Muscle of back (tissue), 11 donors: ENCODE data around the gene KRT7. TPM values are rescaled to one million over a fixed set of nuclear protein-coding genes. Genes with fewer than 3 reads are reported as not detected.
"Not testable (repeated sequence)": the region's sequence is repeated elsewhere in the genome, so short reads cannot be mapped to it uniquely, and the experiment has no call there.

Source experiments
- DNase-seq, 3 donors: peaks; one replicate each; pipeline versions ENCODE4 v3.0.0 to v3.0.0-alpha.2; 2013
- polyA plus RNA-seq, 10 donors: library from polyadenylated mRNA; unstranded; fragments of 120-200 nt; gene quantifications; one replicate each; pipeline ENCODE4 v1.2.1, GENCODE V29; 2013; ENCODE audit not compliant: insufficient read length in 10 of 10

KRT7 gene
- polyA plus RNA-seq, 10 donors = 0.16 to 4.3 (median 0.65) TPM; not detected in 3

DNA sequence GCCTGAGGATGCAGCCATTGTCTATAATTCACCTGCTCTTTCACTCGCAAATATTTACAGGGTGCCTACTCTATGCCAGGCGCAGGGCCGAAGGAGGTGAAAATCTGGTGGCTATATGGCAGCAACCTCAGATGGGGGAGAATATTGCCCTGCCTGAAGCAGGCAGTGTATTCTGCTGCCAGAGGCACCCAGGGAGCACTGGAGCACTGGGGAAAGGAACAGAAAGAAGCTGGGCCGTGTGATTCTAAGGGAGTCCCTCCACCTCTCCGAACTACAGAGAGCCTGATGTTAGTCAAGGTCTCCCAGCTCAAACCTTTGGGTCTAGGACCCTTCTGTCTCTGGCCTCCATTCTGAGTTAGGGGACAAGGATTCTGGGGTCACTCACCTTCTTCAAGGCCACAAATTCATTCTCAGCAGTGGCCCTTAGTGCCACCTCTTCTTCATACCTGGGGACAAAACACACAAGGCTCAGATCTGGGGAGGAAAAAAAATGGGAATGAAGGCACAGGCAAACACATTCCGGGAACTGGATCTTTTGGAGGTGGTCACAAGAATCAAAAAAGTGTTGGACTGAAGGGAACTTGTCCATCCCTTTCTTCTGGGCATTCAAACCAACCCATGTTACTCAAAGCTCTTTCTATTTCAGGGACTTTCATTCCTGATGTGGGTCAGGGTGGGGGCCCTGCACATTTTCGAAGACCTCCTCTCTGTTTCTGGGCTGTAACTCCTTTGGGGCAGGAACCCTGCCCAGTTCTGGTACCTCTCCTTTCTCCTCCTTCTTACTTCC, 22.1 kb downstream of the KRT7 start:
- DNase-seq = no peak

DNA sequence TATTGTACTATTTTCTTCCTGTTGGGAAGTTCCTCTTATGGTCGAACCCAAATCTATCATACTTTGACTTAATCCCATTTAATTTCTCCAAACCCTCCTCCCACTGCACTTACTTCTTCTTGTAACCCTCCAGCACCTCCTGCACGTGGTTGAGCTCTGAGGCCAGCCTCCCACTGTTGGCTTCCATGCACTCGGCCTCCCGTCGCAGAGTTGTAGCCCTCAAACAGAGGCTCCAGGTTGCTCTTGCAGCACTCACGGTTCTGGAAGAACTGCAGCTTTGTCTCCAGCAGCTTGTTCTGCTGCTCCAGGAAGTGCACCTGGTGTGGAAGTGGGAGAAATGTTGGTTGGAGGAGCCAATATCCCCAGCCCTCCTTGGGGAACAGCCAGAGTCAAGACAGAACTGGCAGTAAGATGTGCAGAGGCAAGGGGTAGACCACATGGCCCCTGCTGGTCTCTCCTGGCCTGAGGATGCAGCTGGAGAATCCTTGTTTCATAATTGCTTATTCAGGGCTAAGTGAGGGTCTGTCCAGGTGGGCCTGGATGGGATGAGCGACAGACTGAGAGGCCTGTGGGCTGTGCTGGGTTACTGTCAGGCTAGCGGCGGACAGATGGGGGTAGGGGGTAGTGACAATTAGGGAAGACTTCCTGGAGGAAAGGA, 23.0 kb downstream of the KRT7 start:
- no peak for DNase-seq

DNA sequence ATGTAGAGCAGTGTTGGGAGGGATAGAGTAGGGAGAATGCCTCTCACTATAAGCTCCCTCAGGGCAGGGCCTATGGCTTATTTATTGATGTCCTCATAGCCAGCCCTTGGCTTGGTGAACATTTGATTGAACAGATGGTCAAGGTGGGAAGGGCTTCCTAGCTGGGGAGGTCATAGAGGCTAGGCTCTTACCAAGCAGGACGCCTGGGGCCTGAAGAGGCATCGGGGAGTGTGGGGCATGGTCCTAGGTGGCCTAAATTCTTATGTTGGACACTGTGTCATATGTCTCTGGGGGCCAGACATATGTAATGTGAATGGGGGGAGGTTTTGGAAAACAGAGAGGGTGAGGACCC, 23.5 kb downstream of the KRT7 start:
- DNase-seq = no peak

GRCh38 chr12:52257074-52257551, 24.1 kb downstream of the KRT7 start:
- no peak for DNase-seq

DNA sequence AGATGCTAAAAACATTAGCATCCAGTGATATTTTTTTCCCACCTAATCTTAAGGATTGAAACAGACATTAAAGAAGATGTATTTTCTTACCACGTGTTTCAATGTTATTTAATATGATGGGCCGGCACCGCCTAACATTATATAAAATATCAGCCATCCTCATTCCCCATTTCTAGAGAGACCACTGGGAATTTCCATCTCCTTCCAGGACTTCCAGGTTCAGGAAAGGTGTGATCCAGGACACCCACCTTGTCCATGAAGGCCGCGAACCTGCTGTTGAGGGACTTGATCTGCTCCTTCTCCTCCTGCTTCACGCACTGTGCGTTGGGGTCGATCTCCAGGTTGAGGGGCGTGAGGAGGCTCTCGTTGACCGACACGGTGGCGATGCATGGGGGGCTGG, 24.9 kb downstream of the KRT7 start:
- not testable (repeated sequence) for DNase-seq

DNA sequence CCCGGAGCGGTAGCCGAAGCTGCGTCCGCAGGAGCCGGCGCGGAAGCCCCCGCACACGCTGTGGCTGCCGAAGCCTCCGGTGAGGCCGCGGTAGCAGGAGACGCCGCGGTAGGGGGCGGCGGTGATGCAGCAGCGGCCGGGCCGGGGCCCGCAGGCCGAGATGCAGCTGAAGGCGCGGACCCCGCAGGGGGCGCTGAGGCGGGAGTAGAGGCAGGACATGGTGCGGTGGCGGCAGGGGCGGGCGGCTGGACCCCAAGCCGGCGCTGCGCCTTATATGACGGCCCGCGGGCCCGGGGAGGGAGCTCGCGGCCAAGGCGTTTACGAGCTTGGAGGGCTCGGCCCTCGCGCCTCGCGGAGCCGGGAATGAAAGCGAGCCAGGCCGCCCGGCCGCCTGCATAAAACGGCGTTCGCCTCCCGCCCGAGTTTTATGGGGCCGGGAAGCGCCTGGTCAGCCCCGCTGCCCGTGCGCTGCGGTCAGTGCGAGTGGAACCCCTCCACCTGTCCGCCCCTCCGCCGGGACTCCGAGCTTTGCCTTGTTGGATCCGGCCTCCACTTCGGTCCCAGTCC, 25.4 kb downstream of the KRT7 start:
- peak; percentile 28 to 83 (median 51) for DNase-seq

DNA sequence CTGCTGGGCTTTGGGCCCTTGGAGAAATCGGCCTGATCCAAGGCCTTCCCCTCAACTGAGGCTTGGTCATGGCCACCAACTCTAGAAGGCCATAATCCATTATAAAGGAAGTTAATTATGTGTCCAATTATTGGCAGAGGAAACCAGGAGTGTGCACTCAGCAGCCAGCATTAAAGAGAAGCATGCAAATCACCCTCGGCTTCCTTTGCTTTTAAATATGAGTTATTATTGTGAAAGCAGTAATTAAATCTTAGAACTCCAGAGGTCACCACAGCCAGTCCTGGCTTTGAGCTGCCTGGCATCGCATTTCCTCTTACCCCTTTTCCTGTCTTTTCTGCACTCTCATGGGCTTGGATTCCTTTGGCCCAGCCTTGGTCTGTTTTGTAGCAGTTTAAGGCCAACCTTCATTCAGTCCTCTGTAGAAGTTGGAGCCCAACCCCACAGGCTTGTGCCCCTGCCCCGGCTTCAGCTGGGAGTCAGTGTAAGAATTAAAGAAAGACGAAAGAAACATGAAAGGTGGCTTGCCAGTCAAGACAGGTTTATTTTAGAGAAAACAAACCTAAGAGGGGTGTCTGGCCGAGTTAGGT, 26.7 kb downstream of the KRT7 start:
- DNase-seq = no peak

DNA sequence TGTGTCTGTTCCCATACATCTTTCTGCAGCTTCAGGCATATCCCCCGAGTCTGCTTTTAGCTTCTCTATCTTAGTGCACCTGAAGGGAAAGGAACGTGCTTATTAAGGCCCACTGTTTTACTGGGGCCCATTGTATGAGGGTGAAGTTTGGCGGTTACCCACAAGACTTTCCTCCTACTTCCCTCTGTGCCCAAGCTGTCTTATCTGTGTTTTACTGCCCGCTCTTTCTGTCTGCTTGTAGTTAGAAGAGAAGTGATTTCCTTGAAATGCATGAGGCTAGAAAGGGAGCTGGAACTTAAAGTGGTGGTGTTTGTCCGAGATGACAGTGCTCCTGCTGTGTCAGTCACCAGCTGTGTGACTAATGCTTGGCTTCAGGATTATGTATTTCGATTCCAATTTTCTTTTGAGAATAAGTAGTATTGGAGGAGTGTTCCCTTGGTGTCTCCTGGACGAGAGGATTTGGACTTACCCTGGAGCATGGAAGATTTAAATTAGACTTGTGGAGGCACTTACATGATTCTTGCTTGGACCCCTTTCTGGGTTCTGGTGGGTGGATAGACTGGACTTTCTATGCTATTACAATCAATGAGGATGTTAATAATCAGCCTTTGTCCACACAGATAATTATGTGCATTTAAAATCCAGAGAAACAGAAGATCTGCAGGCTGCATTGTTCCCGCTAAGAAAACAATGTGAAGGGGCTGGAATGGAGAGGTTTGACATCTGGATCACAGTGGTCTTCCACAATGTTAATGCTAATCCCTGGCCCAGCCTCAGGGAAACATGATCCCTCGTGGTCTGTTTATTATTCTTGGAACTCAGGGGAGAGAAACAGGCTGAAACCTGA, 27.5 kb downstream of the KRT7 start:
- DNase-seq = no peak

GRCh38 chr12:52261208-52261484, 28.1 kb downstream of the KRT7 start:
- no peak for DNase-seq

GRCh38 chr12:52262286-52262685, 29.2 kb downstream of the KRT7 start:
- no peak for DNase-seq

DNA sequence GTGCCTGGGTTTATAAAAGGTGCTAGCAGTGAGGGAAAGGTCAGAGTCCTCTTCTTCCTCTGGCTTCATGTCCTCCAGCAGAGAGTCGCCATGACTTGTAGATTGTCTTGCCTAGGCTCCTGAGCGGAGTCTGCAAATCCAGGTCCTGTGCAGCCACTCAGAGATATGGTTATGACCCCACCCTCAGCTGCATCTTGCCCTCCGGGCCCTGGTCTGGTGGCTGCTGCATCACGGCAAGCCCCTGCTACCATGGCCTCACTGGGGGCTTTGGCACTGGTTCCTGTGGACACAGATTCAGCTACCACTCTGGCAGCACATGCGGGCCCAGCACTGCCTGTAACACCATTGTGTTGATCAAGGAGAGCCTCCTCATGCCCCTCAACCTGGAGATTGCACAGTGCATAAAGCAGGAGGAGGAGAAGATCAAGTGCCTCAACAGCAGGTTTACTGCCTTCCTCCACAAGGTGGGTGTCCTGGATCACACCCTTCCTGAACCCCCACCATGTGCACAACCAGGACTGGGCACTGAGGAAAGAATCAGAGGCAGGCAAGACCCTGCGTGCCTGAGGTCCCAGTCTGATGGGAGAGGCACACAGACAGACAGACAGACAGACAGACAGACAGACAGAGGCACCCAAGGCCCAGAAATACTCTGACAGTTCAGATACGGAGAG, 30.9 kb downstream of the KRT7 start:
- DNase-seq = no peak

- peak; percentile 55 to 75 (median 62) for DNase-seq
These were observed 31.4 kb downstream of the KRT7 start for GRCh38 chr12:52264435-52264825.

- DNase-seq = no peak
These were observed 33.5 kb downstream of the KRT7 start for GRCh38 chr12:52266514-52266913.

DNA sequence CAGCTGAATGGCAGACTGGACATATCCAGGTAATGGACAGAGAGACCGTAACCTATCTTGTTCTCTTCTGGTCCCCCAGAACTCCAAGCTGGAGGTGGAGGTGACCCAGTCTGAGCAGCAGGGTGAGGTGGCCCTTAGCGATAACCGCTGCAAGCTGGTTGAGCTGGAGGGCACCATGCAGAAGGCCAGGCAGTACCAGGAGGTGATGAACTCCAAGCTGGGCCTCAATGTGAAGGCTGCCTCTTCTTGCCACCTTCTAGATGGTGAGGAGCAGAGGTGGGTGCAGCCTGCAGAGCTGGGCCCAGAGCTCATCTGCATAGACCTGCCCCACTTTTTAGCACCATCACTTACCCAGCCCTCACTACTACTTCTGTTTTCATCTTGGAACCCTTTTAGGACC, 34.2 kb downstream of the KRT7 start:
- no peak for DNase-seq

DNA sequence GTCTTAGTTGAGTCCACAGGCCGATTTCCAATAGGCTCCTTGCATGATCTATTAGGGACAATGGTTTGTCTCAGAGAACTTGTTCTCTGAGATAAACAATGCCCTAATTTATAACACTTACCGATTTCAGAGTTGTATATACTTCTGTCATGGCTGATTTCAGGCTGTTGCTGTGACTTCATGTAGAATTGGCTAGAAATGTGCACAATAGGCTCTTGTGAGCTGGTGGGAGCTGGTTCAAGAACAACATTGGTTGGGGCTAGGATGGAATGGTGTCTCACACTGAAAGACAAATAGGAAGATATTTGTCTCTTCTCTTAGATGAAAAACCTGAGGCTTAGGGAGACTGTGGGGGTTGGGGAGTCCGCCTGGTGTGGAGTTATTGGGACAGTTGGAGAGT, 34.7 kb downstream of the KRT7 start:
- no peak for DNase-seq

- DNase-seq = no peak
These were observed 35.2 kb downstream of the KRT7 start for GRCh38 chr12:52268212-52268611.

- no peak for DNase-seq
These were observed 37.6 kb downstream of the KRT7 start for GRCh38 chr12:52270541-52271070.

GRCh38 chr12:52271158-52271557, 38.1 kb downstream of the KRT7 start:
- no peak for DNase-seq

DNA sequence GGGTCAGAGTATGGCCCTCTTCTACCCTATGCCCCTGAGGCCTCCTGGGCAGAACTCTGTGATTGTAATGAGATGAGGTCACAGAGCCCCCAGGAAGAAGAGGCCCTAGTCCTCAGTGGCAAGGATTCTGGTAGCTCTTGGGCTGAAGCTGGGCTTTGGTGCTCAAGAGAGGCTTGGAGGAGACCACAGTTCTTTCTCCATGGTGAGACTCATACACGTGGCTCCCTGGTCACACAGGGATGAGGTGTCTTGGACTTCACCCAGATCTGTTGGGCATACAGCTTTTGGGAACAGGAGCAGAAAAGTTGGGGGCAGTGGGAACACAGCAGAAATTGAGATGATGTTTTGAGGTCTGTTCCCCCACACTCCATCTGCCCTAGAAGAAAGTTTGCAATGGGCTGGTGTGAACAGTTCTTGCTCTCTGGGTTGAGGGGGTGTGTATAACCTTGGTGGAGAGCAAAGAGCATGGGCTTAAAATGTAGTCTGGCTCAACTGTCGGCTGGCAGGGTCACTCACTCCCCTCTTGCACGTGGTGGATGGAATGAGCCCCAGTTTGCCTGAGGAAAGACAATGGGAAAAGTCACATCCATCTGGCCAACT, 41.6 kb downstream of the KRT7 start, which contains the start of gene KRT86:
KRT86 (plus strand) TSS at position 125 of the 600 bp plus-strand sequence. CDS start 27,272 bp downstream, outside the sequence.
- no peak for DNase-seq

DNA sequence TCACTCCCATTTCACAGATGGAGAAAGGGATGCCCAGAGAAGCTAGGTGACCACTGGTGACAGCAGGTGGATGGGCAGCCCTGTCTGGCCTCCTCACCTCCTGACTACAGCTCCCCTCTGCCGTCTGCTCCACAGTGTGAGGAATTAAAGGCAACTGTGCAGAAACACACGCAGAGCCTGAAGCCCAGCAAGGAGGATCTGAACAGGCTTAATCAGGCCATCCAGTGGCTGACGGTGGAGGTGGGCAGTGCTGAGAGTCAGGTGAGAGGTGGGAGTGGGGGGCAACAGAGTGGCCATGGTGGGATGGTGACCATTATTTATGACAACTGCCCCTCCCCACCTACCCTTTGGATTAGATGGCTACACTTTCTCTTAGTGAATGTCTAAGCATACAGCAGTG, 42.6 kb downstream of the KRT7 start:
- DNase-seq = no peak
